HG03571 (cell line): ENCODE measurements around the gene PAMR1.

Experiments used
- ATAC-seq: cut with Tn5 transposase; IDR thresholded peaks from one replicate; pipeline ENCODE4 v1.9.1; 2021; ENCODE audit not compliant: unreplicated experiment

Gene PAMR1

DNA sequence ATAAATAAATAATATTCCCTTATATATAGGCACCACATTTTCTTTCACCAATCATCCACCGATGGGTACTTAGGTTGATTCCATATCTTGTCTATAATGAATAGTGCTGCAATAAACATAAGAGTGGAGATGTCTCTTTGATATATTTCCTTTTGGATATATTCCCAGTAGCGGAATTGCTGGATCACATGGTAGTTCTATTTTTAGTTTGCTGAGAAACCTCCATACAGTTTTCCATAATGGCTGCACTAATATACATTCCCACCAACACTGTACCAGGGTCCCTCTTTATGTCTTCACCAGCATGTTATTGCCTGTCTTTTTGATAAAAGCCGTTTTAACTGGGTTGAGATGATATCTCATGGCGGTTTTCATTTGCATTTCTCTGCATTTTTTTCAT lies 23.6 kb downstream of the PAMR1 start:
- ATAC-seq = no peak

DNA sequence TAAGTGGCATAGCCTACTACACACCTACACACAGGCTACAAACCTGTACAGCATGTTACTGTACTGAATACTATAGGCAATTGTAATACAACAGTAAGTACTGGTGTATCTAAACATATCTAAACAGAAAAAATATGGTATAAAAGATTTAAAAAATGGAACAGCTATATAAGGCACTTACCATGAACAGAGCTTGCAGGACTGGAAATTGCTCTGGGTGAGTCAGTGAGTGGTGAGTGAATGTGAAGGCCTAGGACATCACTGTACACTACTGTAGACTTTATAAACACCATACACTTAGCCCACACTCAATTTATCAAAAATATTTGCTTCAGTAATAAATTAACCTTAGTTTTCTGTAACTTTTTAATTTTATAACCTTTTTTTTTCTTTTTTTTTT lies 24.7 kb downstream of the PAMR1 start:
- ATAC-seq = no peak

DNA sequence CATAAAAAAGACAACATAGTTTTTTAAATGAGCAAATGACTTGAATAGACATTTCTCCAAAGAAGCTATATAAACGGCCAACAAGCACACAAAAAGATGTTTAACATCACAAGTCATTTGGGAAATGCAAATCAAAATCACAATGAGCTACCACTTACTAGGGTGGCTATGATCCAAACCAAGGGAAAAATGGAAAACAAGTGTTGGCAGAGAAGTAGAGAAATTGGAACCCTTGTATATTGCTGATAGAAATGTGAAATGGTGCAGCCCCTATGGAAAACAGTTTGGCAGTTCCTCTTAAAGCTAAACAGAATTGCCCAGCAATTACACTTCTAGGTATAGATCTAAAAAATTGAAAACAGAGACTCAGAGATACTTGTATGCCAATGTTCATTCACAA lies 29.0 kb downstream of the PAMR1 start:
- no peak for ATAC-seq

DNA sequence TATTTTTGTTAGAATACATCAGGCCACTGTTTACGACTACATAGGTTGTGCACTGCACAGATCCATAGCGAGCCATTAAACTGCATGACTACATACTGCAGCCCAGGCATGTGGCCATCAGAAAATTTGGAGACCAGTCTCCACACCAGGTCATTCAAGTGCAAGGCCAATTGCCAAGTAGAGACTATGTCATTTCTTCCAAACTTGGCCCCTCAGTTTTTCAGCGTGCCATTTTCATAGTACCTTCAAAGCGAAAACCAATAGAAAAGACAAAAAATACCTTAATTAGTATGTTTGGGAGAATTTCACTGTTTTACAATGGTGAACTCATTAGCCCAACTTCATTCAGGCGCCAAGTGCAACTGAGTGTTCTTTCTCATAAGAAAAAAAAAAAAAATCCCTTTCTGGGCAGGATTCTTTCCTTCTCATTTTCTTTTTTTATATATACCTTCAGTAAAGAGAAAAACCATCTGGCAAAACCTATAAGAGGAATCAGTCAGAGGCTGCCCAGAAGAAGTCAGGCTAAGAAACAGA lies 30.4 kb downstream of the PAMR1 start:
- no peak for ATAC-seq

DNA sequence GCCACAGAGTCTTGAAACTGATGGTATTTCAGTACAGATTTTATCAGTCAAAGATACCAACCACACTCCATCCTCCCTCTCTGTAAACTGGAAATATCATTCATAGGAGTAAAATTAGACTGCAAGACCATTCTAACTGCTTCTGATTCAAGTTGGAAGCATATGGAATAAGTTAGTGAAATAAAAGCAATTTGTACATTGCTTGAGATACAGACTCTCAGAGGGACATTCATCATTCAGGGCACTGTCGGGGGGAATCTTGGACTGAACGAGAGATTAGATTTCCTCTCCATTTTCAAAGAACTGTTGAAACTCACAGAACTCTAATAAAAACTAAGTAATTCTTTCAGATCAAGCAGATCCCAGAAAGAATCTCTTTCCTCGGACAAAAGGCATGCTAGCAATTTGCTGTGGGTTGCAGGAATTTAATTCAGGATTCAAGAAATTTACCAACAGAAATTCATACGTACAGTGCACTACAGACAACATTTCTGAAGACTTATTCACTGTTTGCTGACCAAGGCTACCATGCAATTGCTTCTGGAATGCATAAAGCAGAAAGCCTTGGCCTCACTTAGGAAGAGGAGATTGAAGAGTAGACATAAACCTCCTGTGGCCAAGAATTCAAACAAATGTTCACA lies 34.1 kb downstream of the PAMR1 start:
- no peak for ATAC-seq

DNA sequence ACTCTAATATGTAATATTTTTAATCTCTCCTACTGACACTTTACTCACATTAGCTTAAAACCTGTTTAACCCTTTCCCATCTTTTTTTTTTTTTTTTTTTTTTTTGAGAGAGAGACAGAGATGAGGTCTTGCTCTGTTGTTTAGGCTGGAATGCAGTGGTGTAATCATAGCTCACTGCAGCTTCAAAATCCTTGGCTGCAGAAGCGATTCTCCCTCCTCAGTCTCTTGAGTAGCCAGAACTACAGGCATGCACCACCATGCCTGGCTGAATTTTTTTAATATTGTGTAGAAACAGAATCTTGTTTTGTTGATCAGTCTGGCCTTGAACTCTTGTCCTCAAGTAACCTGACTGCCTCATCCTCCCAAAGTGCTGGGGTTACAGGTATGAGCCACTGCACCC lies 37.3 kb downstream of the PAMR1 start:
- ATAC-seq = no peak

DNA sequence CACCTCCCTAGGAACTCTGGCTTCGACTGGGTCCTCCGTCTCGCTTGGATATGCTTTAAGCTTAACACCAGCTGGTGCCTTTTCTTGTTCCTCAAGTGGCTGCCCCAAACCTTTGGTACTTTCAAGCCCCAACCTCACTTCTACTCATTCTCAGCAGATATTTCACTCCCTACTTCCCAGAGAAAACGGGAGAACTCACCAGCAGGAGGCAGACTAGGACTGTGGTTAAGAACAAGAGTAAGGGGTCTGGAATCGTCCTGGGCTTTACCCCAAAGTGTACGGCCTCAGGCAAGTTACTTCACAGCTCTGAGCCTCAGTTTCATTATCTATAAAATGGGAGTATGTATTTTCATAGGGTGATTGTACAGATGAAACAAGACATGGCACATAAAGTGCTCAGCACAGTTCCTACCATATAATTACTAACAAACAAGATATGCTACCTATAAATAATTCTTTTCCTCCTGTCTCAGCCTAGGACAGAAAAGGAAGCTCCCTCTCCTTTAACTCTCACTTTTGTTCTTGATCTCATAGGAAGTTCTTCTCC lies 37.8 kb downstream of the PAMR1 start:
- no peak for ATAC-seq

DNA sequence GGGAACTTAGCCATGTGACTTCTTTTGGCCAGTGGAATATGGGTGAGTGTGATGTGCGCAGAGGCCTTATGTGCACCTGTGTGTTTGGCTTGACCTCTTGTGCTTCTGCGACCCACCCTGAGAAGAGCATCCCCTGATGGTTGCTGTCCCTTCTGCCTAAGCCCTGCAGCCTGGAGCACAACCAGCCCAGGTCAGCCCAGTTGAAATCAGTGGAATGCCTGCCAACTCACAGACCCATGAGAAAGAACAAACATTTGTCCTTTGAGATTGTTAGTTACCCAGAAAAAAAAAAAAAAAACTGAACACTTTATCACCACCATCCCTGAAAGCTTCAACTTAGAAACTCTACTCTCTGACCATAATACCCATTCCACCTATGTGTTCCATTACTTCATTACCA lies 38.5 kb downstream of the PAMR1 start:
- ATAC-seq = no peak

DNA sequence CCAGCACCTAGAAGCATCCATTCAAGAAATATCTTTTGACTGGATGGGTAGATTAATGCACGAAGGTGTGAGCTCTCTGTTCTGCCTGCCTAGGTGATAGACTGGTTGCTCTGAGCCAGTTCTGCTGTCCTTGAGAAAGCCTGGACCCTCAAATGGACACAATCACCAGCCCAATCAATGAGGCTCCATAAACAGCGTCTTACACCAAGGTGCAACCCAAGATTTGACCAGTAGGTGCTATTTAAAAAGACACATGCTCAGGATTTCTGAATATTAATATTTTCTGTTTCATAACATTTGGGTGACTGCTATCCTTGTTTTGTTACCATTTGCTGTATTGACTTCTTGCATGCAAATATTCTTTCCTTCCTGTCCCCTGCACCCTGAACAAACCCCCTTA lies 39.0 kb downstream of the PAMR1 start:
- no peak for ATAC-seq

DNA sequence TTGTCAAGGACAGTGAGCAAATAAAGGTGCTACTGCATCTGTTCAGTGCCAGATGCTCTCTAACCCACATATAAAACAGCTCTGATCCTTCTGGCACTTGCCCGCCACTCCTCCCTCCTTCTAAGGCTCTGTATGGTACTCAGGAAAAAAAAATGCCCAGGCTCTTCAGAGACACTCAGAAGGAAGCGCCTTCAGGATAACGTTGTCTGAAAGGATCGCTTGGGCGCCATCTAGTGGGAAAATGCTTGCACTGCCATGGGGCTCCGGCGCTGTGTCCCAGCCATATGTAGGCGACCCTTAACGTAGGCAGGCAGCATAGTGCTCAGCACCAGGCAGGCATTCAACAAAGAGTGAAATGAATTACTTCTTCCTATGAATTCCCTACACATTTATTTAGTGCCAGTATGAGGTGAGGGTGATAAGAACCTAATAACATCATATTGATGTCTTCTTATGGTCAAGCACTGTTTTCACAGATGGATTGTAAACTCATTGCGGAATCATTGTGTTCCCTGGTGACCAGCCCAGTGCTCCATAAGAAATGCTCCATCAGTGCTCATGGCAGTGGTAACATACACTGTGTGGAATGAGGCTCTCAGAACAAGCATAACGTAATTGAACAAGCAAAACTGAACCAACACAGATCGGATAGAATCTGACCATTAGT lies 39.6 kb downstream of the PAMR1 start:
- no peak for ATAC-seq

DNA sequence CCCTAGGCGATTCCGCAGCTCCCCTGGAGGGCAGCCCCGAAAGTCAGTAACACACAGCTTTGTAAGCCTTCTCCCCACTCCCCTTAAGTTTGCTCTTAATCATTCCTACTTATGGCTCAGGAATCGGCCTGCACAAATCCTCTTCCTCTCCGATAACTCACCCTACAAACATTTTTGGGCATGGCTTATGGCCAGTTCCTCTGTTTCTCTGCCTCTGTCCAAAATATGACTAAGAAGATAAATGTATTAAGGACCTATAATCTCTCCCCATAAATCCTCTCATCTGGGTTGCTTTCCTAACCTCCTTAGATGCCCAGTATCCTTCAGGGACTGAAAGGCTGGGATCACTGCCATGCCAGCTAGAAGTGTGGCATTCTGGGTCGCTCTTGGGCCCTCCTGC lies 41.0 kb downstream of the PAMR1 start:
- ATAC-seq = no peak

DNA sequence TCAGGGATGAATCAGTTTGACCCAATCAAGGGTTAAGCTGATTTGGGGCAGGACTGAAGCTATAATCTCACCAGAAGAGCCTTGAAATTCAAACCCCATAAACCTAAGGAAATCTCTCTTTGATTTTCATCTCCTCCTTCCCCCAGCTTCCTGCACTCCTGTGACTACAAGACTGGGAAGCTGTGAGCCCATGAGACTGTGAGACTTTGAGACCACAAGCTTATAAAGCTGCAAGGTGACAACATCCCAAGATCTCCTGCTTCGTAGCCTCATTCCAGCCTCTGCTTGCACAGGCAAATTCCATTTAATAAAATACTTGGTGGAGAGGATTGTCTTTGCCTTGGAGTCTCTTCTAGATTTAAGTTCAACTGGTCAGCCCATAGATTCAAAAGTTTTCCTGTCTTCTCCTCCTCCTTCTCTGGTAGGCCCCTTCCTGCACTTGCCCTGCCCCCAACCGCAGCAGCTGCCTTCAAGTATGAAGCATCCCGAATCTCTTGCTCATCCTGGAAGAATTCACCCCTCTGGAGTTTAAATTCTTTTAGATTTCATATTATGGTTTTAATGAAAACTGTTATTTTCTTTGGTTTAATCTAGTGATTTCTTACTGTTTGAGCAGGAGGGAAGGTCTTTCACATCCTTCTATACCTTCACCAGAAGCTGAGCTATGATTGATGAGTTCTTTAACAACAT lies 42.1 kb downstream of the PAMR1 start:
- no peak for ATAC-seq

DNA sequence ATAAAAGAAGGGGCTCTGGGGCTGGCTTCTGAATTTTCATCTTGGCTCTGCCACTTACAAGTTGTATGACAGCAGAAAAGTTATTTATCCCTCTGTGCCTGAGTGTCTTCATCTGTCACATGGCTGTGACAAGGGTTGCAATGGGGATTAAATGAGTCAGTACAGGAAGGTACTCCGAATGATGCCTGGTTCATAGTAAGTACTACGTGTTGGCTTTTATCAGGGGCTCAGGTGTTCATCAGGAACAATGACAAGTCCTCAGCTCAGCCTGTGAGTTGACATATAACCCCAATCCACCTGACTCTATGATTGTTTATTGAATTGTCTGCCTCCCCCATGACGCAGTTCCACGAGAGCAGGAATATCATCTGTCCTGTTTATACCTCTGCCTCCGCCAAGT lies 45.7 kb downstream of the PAMR1 start:
- ATAC-seq = no peak

DNA sequence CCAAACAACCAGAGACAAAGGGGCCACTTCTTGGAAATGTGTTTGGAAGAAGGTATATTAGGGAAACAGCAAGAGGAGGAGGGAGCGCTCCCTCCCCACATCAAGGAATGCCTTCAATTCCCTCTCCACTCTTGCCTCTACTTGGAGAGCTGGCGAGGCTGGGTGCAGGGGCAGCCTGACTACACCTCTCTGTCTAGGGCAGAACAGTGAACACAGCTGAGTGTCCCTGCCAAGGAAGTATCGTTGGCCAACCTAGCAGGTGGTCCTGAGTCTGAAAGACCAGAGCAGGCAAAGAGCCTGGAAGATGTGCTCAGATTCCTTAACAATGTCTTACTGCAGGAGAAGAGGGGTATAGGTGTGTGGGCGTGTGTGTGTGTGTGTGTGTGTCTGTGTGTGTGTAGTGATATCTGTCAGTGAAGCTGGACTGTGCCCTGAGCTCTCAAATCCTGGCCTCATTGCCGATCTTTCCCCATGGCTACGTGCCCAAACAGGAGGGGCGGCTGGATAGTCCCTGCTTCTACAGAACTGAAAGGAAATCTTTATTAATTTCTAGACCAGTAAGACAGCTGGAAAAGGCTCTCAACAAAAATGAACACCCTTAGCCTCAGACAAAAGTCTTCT lies 46.8 kb downstream of the PAMR1 start:
- no peak for ATAC-seq

DNA sequence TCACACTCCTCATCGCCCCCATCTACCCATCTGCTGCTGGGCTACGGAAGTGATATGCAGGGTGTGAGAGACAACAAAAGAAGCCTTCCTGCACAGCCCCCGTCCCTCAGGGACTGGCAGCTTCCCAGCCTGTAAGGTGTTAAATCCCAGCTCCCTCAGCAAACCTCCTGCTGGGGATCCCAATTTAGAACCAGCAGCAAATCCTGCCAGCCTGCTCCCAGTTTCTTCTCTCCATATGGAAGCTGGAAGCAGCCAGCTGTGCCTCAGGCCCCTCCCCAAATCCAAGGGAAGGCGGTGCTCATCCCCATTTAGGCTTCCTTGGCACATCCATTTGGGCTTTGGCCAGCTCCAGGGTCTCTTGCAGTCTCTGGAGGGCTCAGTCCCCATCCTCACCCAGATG lies 47.5 kb downstream of the PAMR1 start:
- ATAC-seq = no peak

DNA sequence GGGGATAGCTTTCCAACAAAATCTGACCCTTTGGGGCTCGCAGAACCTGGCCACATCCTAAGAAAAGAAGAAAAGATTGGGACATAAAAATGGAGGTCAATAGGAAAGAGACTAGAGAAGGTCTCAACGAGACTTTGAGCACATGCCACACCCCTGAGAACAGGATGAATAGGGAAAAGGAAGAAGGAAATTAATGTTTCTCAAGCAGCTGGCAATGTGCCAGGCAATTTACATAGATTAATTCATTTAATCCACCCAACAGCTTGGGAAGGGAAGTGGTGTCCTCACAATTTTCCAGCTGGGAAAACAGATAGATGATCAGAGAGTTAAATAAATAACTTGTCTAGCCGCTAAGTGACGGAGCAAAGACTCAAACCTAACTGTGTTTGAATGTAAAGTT lies 50.7 kb downstream of the PAMR1 start:
- ATAC-seq = no peak

DNA sequence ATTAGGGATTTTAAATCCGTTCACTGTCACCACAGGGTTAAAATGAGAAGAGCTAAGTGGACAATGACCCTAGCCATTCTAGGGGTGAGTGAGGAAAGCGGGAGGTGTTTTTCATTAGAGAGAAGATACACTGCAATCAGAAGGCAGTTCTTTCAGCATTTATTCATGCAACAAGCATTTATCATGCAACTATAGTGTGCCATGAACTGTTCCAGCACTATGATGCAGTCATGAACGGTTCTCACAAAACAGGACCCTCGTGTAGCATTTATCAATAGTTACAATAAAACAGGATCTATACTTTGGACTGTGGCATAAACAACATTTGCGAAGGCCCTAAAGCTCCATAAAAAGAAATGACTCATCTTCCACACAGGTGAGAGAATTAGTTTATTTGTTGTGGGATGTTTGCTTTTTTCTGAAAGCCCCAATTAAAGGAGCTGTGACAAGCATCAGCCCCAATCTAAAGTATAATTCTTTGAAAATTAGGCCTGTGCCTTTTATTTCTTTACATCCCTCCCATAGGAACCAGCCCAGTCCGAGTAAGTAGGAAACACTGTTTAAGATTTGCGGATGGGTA lies 51.5 kb downstream of the PAMR1 start:
- no peak for ATAC-seq

DNA sequence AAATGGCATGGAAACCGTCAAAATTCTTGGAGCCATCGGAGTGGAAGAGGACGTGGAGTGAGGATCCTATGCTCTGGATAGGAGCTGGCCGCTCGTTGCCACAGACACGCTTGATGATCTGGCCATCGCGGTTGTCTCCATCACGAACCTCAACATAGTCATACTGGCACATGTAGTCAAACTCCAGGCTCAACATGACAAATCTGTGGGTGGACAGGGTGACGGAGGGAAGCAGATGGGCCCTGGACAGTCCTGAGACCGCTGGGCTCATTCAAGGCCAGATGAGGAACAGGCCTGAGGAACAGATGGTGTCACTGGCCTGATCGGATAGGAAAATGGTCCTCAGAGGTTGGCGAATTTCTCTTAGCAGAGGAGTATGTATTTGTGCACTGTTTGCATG lies 54.8 kb downstream of the PAMR1 start:
- no peak for ATAC-seq

DNA sequence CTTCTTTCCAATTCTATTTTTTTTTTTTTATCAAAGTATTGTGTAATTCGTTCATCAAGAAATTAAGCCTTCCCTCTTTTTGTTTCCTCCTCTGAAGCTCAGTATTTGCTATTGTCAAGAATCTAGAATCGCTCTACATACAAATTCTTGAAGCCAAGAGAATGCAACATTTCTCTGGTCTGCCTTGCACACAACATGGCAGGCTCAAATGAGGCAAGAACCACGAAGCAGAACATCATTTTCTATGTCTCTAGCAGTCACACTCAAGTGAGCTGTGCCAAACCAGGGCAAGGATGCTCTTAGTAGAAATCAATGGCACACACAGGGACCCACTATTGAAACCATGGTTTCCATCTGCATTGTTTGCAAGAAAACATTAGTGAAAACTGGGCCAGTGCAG lies 59.4 kb downstream of the PAMR1 start:
- ATAC-seq = no peak

DNA sequence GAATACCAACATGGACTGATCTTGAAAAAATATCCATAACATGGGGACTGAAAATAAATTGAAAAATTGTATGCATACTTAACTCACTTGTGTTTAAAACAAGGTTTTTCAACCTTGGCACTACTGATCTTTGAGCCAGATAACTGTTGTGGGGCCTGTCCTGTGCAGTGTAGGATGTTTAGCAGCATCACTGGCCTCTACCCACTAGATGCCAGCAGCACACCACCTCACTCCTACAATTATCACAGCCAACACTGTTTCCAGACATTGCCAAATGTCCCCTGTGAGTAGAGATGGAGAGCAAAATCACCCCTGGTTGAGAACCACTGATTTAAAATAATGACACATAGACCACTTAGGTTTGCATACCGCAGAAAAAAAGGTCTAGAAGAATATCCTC lies 61.1 kb downstream of the PAMR1 start:
- ATAC-seq = no peak

DNA sequence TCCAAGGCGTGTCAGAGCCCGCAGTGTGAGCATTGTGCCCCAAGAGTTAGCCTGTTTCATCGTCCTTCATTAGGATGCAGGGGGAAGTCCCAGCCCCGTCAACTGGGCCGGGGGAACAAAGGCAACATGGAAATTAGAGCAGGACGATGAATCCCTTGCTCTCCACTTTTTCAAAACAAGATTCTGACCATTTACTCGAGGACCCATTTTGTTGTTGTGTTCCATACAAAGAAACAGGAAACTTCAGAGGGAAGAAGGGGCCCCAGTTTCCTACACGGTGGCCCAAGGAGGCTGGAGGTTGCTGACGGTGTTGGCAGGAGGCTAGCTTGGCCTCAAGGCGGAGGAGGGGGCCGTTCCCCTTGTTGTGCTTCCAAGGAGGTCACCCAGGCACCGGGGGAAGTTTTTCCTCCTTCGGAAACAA lies 62.1 kb downstream of the PAMR1 start:
- ATAC-seq = no peak
